AG08396 (cell line): Measurements from ENCODE around the gene CAMSAP1.

Source experiments
- DNase-seq: peaks from one replicate; pipeline ENCODE4 v3.0.0; 2012; ENCODE audit warnings: low spot score, mixed read lengths

CAMSAP1 gene

DNA sequence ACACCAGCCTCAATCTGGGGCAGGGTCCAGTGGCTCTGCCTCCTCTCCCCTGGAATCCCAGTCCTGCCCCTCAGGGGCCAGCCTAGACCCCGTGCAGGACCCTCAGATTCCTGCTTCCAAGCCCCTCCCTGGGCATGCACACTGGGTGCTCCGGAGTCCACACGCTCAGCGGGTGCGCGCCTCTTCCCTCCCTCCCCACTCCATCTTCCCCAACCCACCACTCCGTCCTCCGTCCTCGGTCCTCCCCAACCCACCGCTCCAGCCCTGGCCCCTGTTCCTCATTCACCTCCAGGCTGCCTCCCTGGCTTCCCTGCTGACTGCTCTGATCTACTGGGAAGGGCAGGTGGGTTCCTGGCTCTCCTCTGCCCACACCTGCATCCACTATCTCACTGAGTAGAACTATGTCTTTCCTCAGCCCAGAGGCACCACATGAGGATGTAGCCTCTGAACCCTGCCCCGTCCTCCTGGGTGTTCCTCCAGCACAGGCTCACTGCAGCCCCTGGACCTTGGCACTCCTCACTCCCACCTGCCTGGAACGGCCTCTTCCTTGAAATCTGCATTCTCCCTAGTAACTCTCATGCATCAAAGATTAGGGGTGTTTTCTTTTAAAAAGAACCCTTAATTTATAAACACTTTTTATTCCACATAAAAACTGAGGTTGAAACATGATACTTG is 92.8 kb downstream of the CAMSAP1 start:
- DNase-seq = no peak

DNA sequence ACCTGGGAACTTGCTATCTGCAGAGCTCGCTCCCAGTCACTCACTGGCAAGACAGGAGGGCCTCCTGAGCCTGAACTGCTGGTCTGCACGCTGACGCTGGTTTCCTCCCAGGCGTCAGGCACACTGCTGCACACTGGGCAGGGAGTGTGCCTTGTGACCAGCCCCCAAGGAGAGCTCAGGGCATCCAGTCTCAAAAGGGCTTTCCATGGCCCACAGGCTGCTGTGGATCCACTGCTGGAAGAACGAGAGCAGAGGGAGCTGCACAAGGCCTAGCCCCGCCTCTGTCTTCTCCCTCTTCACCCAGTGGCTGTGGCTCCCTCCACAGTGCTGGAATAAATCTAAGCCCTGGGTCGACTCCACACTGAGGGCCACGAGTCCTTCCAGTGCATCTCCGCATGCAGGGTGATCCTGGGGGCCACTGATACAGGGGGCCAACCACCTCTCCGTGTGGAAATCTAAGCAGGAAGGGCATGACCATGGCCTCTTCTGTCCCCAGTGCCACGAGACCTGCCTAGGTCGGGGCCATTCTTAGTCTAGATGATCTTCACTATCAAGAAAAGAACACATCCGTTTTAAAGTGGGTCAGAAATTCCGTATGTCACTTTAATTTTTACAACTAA is 93.6 kb downstream of the CAMSAP1 start:
- DNase-seq = no peak

DNA sequence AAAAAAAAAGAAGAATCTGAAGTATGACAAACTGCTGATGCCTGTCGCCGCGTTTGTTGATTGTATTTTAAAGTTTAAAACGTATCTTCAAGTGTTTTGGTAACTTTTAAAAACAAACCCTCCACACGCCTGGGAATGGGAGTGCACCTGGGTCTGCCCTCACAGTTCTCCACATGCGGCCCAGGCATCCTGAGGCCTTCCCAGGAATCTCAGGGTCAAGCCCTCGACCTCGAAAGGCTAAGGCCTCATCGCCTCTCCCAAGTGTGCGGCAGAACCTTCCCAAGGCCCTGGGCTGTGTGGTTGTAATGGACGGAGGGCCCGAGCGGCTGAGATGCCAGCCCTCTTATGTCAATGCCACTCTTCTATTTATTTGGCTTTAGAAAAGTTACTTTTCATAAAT is 94.4 kb downstream of the CAMSAP1 start:
- DNase-seq = no peak

DNA sequence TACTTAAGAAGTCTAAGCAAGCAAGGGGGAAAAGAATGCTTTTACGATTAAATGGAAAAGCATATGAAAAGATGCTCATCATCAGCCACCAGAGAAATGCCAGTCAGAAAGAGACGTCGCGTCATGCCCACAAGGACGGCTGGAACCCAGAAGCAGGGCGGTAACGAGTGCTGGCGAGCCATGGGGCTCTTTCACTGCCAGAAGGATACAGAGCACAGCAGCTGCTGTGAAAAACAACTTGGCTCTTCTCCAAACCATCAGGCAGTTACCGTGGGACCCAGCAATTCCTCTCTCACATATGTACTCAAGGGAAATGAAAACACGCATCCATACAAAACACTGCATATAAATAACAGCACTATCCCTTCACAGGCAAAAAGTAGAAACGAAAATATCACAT is 95.5 kb downstream of the CAMSAP1 start:
- no peak for DNase-seq

DNA sequence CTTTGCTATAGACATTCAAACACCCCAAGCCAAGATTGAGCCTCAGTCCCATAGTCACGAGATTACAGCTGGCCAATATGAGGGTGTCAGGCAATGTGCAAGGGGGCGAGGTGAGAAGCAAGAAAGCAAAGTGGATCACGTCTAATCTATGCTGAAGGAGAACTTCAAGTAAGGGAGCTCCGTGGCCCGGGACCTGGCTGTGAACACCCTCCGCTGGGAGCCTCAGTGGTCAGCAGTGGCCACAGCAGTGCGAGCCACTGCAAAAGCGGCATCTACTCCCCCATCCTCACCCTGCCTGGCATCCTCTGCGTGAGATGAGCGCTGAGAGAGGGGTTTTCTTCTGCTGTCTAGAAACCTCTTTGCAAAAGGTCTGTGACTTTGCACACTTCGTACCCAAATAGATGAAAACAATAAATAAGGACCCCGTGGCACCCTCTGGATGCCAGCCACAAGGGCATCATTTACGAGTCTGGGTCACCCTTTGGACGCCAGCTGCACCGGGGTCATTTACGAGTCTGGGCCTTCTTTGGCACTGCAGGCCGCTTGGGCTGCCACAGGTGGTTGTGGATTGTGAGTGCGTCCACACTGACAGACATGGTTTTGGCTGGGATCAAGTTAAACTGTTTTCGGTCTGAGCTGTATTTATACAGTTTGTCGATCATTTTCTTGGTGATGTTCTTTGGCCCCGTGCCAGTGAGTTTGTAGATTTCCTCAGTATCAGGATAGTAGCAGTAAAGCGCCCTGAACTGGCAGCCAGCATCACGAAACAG is 96.4 kb downstream of the CAMSAP1 start:
- DNase-seq = no peak

DNA sequence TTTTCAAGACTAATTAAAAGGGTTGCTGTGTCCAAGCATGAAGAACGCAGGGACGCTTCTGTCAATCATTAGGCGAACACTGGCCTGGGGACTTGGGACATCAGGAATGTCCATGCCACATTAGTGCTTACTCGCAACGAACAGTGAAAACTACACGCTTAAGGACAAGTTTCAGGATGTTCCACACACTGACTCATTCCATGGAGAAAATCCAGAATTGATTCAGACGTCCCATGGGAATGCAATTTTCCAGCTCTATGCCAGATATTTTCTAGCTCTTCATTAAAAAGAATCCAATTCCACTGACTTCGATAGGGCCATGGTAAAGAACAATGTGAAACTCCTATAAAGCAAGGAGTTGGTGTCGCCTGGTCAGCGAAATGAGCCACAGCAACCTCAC is 98.2 kb downstream of the CAMSAP1 start:
- no peak for DNase-seq

DNA sequence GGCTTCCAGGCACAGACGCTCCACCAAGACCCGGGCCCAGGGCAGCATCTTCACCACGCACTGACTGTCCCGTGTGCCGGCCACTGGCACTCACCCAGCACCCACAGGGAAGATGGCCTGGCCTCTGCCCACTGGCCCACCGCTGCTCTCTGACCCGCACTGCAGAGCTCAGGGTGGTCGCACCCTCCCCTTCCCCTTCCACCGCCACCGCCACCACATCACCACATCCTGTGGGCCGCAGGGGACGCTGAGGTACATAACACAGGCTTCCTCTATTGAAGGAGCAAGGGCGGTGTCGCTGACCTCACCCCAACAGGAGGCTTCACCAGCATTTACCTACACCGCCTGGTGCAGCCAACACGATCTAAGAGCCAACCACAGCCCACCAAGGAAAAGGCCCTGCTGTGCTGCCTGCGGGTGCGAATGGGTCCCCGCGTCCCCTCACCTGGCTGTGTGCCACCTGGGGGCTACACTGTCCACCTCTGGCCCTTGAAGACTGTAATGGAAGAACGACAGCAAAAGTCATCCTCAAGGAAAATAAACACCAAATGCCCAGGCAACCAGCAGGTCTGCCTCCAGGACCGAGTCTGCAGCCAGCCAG is 101.8 kb downstream of the CAMSAP1 start:
- DNase-seq = no peak

DNA sequence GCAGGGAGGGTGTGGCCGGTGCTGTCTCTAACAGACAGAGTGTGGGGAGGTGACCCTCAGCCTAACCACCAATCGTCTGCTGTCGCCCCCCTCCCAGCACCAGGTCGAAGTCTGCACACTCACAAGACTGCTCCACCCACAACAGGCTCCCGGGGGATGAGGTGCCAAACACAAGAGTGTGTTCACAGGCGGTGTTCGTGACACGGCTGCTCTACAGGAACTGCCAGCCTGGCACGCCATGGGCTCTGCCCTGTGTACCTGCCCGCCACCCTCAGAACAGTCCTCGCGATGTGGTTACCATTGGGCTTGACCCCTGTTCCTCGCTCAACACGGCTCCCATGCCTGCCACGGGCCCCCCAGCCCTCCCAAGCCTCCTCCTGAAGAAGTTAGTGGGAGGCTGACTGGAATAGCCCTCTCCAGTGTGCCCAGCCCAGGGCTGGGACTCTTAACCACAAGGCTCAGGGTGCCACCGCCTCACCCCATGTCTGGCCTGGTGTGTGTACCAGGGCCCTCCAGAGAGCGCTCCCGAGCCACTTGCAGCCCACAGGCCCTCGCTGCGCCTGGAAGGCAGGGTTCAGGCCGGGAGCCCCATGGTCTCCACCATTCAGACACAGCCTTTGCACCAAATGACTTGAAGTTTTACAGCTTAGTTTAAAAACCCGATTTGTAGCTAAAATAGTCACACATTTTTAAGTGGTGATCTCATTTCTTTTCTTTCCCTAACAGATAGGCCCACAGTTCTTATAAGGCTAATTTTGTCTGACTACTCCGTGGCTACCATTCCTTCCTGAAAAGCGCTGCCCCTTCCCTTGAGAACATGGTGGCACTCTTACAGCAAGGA is 102.5 kb downstream of the CAMSAP1 start:
- no peak for DNase-seq

DNA sequence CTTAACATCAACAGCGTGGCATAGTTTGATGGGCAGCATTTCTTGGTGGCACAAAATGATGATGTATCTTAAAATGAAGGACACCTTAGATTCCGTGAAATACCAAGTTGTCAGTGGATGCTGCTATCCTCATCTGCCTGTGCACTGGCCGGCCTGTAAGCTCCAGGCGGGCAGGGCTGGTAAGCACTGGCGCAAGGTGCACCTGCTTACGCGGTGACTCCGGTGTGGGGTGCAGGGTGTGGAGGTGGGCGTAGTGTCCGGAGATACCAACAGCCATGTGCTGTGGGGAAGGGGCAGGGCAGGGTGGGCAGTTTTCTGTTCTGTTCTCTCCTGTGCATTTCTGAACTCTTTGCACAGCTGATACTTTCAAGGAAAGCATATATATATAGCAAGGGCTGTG is 103.9 kb downstream of the CAMSAP1 start:
- DNase-seq = no peak

DNA sequence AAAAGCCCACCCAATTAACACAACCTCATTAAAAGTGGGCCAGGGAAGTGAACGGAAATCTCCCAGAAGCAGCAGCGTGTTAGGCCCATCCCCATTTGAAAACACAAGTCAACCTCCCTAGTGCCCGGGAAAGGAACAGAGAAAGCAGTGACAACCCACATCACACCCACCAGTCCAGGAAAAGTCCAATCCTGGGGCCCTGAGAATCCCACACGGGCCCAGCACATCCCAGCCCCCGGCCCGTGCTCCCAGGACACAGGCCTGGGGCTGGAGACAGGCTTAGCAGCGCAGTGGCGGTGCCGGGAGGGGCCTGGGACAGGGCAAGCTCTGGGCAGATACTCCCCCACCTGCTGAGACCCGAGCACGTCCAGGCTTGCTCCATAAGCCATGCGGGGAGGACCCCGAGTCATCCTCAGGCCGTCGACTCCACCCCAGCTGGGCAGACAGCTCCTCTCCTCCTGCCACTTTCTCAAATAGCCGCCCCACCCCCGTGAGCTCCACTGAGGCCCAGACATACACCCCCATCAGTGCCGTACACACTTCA is 104.4 kb downstream of the CAMSAP1 start:
- no peak for DNase-seq

DNA sequence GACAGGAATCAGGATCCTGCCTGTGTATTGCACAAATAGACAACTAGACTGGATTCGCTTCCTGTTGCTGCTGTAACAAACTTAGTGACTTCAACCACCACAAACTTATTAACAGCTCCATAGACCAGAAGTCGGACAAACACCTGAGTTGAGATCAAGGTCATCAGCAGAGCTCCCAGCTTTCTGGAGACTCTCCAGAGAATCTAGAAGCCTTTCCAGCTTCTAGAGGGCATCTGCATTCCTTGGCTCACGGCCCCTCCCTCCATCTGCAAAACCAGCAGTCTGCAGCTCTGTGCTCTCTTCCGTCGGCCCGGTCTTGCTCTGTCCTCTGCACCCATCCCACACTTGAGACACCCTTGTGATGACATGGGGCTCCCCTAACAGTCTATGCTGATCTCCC is 106.3 kb downstream of the CAMSAP1 start:
- no peak for DNase-seq

DNA sequence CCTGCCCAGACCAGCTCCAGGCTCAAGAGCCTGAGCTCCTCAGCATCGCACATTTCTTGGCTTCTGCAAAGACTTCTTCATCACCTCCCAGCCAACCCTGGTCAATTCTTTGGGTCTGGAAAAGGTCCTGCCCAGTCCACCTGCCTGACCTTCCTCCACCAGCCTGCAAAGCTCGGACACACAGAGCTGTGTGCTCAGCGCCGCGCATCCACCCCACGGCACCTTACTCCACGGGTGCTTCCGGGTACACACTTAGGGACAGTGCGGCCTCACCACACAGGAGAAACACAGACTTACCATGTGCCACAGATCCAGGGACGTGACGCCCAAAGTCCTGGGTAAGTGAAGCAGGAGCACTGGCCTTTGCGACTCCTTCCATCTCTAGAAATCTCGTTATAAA is 108.1 kb downstream of the CAMSAP1 start:
- DNase-seq = no peak

DNA sequence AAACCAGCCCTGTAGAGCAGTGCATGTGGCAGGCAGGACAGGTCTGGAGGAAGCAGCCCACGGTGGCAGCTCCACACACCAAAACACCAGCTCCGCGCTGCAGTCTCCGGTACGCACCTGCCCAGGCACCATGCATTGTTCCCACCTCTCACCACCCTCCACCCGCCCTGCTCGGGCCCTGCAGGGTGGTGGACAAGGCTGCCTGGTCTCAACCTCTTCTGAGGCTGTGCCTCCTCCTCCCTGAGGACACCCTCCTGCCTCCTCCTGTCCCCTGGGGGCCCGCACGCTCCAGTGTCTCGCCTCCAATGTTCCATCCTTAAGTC is 109.1 kb downstream of the CAMSAP1 start:
- no peak for DNase-seq

DNA sequence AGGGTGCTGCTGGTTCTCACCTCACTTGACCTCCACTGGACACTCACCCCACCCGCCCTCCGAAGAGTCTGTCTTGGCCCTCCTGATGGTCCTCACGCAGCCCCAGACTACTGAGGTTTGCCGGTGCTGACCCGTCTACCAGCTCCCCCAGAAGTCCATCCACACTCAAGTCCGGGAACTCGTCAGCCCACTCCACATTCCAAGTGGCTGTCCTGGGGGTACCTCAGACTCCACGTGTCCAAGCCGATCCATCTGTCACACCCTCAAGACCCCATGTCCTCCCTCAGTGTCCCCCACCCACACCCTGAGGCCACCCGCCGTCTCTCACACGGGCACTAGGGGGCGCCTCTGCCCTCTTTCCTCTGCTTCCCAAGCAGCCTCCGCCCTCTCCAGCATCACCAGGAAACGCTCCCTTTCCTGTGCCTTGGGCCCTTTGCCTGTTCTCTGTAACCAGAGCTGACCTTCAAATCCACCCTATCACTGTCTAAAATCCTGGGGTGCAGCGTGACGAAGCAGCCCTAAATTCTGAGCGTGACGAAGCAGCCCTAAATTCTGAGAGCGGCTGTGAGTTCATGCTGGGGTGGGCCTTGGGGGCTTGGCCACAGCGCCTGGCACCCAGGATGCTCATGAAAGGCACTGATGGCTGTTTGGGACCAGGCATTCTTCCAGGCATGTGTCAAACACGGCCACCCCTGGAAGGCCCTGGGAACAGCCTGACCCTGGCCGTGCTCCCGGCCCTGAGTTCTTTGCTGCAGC is 109.7 kb downstream of the CAMSAP1 start:
- peak; percentile 89 for DNase-seq

DNA sequence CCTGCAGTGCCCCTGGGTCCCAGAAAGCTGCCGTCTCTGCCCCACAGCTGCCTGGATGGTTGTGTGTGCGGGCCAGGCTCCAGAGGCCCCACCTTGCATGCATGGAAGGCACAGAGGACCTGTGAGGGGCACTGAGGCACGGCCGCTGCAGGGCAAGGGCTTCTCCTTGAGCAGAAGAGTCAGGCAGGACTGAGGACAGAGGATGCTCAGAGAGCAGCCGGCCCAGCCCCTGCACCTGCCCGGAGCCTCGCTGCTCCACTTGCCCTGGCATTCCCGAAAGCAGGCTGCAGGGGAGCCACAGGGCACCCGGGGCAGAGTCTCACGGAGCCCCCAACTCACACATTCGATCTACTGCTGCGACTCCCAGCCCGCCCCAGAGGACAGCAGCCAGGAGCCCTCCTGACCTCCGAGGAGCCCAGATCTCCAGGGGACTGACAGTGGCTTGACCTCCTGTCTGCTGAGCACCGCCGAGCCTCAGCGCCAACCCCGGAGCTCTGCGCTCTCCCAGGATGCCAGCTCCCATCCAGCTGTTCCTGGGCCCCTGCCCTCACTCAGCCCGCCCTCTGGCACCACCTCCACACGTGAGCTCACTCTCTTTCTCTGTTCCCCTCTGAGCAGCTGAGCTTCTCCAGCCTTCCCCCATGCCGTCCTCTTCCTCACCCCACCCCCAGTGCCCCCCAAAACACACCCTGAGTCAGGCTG is 110.4 kb downstream of the CAMSAP1 start:
- DNase-seq = no peak

DNA sequence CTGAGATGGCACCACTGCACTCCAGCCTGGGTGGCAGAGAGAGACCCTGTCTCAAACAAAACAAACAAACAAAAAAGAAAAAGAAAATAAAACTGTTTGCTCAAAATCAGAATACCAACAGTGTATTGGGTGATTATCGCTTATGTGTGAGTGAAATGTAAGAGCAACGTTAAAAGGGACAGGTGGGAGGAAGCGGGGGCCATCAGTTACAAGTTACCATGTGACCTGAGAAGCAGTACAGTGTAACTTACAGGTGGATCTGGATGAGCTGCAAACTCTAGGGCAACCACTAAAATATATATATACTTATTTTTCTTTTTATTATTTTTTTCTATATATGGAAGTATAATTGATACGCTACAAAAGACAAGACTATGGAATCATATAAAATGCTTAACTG is 112.0 kb downstream of the CAMSAP1 start:
- DNase-seq = no peak

DNA sequence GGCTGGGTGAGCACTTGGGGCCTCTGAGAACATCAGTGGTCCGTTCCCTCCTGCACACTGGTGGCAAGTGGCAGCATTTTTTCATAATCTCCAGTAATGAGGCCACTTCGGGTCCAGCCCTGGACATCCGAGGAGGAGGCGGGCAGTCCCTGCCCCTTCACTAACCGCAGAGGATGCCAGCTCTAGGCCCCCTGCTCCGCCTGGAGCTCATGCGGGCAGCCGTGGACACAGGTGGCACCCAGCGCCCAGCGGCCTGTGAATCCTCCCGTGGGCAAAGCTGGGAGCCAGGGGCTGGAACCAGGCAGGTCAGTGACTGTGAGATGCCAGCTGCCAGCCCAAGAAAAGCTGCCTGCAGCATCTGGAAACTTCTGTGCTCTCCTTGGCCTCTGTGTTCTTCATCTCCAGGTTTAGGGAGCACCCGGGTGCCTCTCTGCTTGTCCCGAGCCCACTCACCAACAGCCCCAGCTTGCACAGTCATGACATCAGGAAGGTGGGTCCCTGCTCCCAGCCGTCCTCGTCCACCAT is 112.9 kb downstream of the CAMSAP1 start:
- DNase-seq = no peak

DNA sequence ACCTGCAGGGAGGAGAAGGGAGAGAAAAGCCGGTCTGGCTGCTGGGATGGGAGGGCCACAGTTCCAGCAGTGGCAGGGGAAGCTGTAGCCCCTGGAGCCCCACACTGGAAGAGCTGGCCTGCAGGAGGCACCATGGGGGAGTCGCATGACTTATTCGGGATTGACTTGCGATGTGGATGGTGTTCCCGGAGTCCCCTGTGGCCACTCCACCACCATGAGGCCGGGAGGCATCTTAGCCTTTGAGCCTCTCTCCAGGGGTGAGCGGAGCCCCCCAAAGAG is 113.3 kb downstream of the CAMSAP1 start:
- DNase-seq = no peak

DNA sequence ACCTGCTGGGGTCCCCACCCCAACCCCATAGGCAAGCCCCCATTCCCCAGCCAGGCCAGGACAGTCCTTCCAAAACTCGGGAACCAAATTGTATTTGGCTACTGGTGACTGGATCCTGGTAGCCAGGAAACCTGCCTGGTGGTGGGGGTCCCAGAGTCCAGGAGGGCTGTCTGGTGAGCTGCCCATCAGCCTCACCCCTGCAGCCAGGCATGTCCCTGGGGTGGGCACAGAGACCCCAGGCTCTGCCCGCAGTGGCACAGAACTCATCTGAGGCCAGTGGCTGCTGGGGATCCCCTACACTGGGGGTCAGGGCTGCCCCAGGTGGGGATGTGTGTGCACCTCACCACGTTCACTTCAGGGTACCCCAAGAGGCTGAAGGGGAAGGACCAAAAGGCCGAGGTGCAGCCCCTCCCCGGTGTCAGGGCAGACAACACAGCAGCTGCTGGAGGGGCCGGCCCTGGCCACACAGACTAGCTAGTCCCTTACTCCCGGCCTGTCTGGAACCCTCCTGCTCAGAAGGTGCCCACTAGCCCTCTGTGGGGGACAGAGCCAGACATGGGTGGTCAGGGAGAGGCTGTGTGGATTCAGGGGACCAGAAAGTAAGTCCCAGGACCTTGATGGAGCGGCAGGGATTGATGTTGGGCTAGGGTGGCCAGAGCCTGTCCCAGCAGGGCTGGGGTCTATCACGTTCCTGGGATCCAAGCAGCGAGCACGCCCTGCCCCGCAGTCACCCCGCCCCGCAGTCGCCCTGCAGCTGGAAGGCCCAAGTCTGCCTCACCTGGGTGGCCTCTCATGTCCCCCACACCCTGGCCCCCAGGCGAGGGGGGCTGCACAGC is 113.9 kb downstream of the CAMSAP1 start:
- no peak for DNase-seq
